Dermis blood vessel endothelial cell (primary cell): ENCODE results near the gene ZG16B. TPM values are rescaled to one million over a fixed set of nuclear protein-coding genes. Genes with fewer than 3 reads are reported as not detected.

Experiments used
- DNase-seq: peaks from one replicate; pipeline ENCODE4 v3.0.0; 2010
- total RNA-seq: library from RNA; depleted of rRNA; stranded (reverse); fragments of >200 nt; gene quantifications from 2 replicates; pipeline ENCODE4 v1.2.3, GENCODE V29; 2014

Gene ZG16B
- total RNA-seq, 1 donor from 2014 or later = 0.68 TPM

- no peak for DNase-seq
Observed at GRCh38 chr16:2806286-2806685, 23.8 kb upstream of the ZG16B start.

GRCh38 chr16:2808181-2808580 lies 21.9 kb upstream of the ZG16B start:
- DNase-seq = no peak

DNA sequence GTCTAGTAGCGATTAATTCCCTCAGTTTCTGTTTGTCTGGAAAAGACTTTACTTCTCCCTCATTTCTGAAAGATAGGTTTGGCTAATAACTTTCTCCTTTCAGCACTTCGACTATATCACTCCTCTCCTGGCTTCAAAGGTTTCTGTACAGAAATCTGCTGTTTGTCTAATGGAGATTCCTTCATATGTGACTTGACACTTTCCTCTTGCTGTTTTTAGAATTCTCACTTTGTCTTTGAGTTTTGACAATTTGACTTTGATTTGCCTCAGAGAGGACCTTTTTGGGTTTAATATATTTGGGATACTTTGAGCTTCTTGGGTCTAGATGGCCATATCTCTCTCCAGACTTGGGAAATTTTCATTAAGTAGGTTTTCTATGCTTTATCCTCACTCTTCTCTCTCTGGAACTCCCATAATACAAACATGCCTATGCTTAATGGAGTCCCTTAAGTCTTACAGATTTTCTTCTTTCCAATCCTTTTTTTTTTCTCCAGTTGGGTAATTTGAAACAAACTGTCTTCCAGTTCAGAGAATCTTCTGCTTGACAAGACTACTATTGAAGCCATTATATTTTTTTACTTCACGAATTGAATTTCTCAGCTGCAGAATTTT lies 20.8 kb upstream of the ZG16B start:
- no peak for DNase-seq

DNA sequence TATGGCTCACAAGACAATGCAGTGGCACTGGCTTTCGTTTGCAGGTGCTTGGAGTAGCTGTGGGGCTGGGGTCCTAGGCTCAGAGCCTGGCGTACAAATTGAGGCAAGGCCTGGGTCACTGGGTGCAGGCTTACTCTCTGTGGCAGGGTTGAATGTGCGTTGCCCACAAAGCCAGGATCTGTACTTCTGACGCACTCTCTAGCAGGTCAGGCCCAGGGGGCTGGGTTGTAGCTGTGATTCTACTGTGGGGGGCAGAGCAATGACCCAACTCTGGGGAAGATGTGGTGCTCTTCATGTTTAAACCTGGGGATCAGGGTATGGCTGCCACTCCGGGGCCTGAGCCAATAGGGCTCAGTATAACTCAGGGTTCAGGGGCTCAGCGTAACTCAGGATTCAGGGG lies 19.5 kb upstream of the ZG16B start:
- no peak for DNase-seq

- no peak for DNase-seq
Observed at GRCh38 chr16:2811703-2812471, 18.2 kb upstream of the ZG16B start.

- no peak for DNase-seq
Observed at GRCh38 chr16:2813771-2814221, 16.3 kb upstream of the ZG16B start.

DNA sequence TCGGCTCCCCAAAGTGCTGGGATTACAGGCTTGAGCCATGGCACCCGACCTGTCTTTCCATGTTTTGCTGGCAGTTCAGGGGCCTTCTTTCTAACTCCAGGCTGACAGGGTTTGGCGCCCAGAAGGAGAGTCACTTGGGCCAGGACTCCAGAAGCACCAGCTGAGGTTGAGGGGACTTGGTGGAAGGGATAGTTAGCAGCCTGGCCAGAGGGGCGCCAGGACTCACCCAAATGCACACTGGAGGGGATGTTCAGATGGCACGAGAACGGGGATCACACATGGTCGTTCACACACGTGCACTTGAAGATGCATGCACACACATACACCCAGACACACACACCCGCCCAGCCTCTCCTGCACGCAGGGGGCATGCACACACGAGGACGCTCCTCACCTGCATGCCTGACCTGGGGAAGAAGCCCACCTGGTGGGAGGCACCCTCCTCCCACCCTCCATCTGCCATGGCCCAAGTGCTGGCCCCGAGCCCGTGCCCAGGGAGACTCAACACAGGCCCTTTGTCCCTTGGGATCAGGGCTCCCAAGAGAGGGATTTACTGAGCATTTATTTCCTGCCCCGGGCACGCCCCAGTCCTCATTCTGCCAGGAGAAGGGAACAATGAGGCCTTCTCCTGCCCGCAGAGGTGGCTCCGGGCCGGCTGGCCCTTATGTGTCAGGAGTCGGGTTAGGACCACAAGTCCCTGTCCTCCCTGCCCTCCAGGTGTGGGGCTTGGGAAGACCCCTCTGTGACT lies 15.4 kb upstream of the ZG16B start:
- DNase-seq = no peak

DNA sequence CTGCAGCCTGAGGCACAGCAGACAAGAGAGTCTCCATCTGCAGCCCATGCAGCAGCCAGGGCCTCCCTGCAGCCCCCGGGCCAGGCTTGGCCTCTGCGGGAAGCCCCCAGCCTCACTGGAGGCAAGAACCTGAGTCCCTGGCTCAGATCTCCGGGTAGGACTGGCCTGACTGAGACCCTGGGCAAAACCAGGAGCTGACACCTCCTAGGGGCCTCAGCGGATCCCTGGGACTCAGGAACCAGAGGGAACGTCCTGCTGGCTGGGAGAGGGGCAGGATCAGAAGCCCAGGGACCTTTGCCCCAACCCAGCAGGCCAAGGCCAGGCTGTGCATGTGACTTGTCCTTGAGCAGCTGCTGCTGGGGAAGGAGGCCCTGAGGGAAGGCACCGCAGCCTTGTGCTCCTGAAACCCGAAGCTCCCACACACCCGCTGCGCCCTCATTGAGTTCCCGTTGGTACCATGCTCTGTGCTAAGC lies 14.8 kb upstream of the ZG16B start:
- DNase-seq = no peak

GRCh38 chr16:2816751-2817339 lies 13.3 kb upstream of the ZG16B start, which contains the start of gene PRSS21:
Gene PRSS21, plus strand, starts transcription at chr16:2817237. Its CDS starts 32 bp downstream, at chr16:2817269.
- no peak for DNase-seq

GRCh38 chr16:2817340-2818271 lies 12.5 kb upstream of the ZG16B start:
- no peak for DNase-seq

- no peak for DNase-seq
Observed at GRCh38 chr16:2818272-2818876, 11.7 kb upstream of the ZG16B start.

DNA sequence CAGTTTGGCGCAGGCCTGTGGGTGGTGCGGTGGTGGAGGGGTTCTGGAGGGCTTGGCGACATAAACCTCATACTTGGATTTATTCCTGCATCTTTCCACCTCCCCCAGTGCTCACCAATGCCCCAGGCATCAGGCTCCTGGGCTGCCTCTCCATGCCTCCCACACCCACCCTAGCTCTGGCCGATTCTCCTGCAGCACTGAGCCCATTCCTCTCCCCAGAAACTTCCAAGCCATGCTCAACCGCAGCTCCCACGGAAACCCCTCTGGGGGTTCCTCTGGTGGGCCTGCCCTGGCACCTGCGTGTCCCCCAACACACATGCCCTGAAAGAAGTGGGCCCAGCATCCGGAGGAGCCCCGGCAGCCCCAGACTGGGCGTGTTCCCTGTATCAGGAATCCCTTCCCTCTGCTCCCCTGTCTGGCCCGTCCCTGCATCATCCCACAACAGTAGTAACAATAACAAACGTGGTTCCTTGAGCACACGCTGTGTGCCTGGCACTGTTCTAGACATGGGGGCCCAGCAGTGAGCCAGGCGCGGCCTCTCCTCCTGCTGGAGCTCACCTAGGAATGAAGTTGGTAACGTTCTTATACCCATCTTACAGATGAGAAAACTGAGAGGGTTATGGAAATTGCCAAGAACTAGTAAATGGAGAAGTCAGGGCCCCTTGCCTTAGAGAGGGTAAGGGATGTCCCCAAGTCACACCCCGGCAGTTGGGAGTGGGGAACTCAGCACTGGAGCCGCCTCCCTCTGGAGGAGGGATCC lies 10.7 kb upstream of the ZG16B start:
- DNase-seq = no peak

GRCh38 chr16:2819939-2820835 lies 9.9 kb upstream of the ZG16B start:
- no peak for DNase-seq

DNA sequence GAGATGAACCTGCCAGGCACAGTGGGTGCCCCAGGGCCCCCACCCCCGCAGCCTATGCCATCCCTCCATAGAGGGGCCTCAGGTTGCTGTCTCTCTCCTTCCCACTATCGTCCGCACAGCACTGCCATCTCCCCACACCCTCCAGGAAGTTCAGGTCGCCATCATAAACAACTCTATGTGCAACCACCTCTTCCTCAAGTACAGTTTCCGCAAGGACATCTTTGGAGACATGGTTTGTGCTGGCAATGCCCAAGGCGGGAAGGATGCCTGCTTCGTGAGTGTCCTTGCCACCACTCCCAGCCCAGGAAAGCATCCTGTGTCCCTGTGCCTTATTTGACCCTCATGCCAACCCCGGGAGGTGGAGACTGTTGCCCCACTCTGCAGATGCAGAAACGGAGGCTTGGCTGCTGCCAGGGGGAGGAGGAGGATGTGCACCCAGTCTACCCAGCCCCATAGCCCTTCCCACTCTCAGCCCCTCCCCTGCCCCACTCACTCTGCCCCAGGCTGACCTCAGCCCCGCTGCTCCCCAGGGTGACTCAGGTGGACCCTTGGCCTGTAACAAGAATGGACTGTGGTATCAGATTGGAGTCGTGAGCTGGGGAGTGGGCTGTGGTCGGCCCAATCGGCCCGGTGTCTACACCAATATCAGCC lies 9.1 kb upstream of the ZG16B start:
- DNase-seq = no peak

DNA sequence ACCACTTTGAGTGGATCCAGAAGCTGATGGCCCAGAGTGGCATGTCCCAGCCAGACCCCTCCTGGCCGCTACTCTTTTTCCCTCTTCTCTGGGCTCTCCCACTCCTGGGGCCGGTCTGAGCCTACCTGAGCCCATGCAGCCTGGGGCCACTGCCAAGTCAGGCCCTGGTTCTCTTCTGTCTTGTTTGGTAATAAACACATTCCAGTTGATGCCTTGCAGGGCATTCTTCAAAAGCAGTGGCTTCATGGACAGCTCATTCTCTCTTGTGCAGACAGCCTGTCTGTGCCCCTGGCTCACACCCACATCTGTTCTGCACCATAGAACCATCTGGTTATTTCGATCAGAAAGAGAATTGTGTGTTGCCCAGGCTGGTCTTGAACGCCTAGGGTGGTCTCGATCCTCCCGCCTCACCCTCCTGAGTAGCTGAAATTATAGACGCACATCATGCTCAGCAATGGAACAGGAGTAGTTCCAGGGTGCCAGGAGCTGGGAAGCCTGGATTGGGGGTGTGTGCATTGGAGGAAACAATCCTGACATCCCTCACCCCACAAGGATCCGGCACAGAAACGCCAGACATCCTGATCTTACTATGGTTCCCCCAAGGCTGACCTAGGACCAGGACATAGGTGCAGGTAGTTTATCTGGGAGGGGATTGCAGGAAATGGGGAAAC lies 8.5 kb upstream of the ZG16B start:
- no peak for DNase-seq

GRCh38 chr16:2822158-2822495 lies 8.0 kb upstream of the ZG16B start:
- DNase-seq = no peak

DNA sequence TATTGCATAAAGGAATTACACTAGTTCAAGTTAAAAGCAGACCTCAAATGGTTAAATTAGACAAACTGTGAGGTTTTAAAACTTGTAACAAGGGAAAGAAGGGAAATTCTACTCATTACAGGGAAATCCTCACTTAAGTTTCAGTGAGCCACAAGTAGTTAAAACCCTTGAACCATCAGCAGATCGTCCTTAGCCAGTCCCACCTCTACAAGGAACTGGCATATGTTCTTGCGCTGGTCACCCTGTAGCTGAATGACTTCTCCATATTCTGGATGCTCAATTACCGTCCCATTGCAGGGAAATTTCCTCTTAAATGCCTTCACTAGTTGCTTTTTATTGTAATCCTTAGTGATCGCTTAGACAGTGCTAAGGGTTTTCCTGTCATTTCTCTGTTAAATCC lies 7.6 kb upstream of the ZG16B start:
- DNase-seq = no peak

DNA sequence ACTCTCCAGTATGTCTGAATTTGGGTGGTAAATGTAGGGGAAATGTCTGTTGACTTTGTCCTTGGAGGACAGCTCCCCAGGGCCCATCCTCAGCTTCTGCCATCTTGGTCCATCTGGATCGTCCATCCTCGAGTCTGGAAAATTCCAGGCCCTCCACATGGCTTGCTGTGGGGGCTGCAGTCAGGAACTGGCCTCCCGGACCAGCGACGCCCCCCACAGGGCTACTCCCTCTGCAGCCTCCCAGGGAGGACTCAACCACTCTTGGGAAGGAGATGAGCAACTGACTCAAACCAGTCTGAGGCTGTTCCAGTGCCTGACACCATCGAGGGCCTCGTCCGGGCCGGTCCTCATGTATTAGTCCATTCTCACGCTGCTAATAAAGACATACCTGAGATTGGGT lies 5.5 kb upstream of the ZG16B start:
- DNase-seq = no peak
